Astrocyte of the hippocampus (primary cell): Measurements from ENCODE around the gene CYTH3.

Experiments
- DNase-seq: peaks from one replicate; pipeline ENCODE4 v3.0.0; 2011; ENCODE audit warnings: low read depth, low spot score

The CYTH3 gene

GRCh38 chr7:6167587-6168476 lies 104.6 kb downstream of the CYTH3 start:
- no peak for DNase-seq

DNA sequence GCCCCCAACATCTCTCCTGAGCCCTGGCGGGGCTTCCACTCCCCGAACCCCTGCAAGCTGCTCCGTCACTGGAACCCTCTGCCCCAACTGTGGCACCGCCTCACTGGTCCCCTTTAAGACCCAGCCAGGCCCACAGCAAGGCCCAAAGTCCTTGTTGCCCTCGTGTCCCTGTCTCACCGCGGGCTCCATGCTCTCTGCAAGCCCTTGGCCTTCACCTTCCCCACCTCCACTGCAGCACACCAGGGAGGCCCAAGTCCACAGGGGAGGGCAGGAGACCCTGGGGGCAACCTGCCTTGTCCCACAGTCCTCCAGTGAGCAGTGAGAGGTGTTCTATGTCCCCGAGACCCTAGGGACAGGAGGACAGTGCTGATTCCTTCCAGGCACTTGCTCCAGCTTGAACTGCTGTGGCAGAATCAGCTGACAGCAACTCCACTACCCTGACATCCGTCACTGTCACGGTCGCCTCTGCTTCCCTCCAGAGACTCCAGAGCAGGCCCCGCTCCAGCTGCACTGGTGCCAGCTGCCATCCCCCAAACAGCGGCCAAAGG lies 105.3 kb downstream of the CYTH3 start:
- DNase-seq = no peak

GRCh38 chr7:6166443-6166891 lies 106.0 kb downstream of the CYTH3 start:
- DNase-seq = no peak

- no peak for DNase-seq
Measured at GRCh38 chr7:6165521-6166320, 106.7 kb downstream of the CYTH3 start.

GRCh38 chr7:6165075-6165474 lies 107.3 kb downstream of the CYTH3 start:
- no peak for DNase-seq

DNA sequence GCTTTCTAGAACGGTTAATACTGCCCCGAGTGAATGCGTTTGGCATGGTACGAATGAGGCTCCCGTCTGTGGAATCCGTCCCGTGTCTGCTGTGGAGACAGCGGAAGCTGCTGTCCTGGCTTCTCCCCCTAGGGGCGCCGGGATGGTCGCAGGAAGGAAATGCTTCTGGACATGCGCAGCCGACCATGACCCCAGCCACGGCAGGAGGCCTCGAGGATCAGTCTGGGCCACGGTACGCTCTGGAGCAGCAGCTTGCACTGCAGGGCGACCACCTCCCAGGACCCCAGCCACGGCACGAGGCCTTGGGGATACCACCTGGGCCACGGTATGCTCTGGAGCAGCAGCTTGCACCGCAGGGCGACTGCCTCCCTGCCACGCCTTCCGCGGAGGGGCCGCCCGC lies 107.9 kb downstream of the CYTH3 start:
- DNase-seq = no peak

- no peak for DNase-seq
Measured at GRCh38 chr7:6164010-6164409, 108.4 kb downstream of the CYTH3 start.

GRCh38 chr7:6163402-6163801 lies 109.0 kb downstream of the CYTH3 start:
- no peak for DNase-seq

DNA sequence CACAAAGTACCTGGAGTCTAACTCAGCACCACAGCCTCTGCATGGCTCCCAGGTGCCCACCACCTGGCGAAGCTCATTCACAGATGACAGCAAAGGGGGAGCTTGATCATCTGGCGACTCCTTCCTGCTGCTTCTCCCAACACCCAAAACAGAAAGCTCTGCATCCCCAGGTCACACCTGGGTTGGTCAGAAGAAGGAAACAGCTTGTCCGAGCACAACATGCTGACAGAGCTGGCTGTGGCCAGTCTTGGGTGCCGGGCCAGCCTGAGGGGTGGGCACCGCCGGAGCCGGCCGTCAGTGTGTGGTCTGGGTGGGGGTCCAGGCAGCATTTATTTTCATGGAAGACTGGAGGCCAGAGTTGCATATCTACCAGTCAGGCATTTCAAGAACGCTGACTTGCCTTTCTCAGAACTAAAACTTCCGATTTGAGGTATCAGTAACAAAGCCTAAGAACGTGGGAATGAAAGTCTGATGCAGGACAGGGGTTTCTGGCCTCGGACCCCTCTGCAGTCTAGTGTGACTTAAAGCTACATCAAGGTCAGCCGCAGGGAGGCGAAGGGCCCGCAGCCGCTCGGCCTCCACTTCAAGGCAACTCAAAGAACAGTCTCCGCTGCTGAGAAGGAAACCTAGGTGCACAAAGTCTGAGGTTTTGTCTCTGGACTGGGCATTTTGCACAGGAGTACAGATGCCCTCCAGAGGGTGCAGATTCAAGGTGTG lies 109.6 kb downstream of the CYTH3 start:
- no peak for DNase-seq

GRCh38 chr7:6162331-6162620 lies 110.1 kb downstream of the CYTH3 start:
- no peak for DNase-seq

GRCh38 chr7:6161463-6162330 lies 110.7 kb downstream of the CYTH3 start:
- DNase-seq = no peak

DNA sequence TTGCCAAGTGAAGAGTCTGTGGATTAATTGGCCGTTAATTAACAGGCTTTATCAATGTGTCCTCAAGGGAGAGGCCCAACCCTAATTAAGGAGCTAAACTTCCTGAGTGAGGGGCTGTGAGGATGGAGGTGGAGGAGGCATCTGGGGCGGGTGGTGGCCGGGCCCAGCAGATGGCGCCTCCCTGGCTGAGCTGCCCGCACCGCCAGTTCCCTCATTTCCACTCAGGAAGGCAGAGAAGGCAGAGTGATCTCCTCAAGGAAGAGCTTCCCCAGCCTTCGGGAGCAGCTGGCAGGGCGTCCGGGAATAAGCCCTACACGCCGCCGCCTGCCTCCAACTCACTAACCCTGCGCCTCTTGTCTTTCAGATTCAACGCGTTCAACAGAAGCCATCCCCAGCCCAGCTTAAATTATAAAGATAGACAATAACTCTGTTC lies 112.2 kb downstream of the CYTH3 start:
- DNase-seq = peak; percentile 87

DNA sequence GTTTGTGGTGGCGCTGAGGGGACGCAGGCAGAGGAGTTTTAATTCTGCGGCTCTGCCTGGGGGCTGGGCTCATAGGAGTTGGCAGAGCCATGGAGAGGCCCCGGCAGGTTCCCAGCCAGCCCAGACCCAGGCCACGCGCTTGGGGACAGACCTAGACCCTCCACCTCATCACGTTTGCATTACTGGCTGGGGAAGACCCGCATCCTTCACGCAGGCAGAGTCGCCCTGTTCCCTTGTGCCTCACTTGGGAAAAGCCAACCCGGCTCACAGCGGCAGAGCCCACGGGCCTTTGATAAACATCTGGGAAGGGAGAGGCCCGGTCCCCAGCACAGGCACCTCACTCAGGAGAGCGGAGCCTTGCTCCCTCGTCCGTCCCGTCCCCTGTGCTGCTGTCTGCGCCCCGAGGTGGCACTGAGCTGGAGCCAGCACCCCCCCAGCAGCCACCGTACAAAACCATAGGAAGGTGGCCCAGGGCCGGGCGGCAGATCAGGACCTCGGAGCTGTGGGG lies 112.8 kb downstream of the CYTH3 start:
- peak; percentile 22 for DNase-seq

DNA sequence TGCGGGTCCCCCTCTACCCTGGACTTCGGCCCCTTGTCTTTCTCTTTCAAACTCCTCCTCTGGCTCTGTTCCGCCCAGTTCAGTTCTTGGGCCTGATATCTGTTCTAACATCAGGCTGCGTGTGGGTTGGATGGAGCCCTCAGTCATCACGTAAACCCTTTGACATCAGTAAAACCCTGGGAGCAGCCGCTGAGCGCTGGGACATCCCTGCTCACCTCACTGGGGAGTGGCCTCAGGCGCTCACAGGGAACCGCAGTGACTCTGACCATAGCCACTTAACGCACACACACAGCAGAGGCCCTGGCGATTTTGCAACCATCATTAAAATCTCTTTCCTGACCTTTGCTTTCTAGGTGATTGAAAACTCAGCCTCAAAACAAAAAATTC lies 113.3 kb downstream of the CYTH3 start:
- peak; percentile 27 for DNase-seq

GRCh38 chr7:6158424-6159096 lies 113.9 kb downstream of the CYTH3 start:
- no peak for DNase-seq

DNA sequence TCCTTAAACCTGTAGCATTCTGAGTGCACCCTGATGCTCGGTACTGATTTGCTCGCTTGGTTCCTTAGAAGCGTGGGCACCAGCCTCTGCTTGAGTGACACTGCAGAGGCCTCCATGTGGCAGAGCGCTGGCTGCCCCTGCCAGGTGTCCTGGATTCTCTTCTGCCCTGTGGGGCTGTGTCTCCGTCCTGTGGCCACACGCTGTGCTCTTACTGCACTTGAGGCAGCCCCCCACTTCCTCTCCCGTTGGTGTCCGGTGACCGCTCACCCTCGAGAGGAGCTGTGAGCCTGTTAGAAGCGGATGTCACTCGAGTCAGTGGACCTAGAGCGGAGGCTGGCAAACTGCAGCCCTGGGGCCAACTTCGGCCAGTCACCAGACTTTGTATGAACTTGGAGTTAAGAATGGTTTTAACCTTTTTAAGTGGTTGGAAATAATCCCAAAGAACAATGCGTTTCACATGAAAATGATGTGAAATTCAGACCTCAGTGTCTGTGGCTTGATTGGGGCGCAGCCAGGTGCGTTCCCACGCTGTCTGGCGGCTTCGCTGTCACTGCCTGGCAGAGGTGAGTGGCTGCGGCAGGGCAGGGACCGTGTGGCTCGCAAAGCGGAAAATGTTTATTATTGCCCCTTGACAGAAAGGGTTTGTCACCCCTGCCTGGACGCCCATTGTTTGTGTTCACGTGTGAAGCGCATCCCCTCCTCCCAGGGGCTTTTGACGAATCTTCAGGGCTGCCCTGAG lies 114.6 kb downstream of the CYTH3 start:
- DNase-seq = no peak

DNA sequence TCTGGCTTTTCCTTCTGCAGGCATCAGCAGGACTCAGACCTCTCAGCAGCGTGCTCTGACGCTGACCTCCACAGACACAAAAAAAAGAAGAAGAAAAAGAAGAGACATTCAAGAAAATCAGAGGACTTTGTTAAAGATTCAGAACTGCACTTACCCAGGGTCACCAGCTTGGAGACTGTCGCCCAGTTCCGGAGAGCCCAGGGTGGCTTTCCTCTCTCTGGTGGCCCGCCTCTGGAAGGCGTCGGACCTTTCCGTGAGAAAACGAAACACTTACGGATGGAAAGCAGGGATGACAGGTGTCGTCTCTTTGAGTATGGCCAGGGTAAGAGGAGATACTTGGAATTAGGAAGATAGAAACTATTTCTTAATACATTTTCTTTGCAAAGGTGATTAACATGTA lies 115.7 kb downstream of the CYTH3 start:
- no peak for DNase-seq

DNA sequence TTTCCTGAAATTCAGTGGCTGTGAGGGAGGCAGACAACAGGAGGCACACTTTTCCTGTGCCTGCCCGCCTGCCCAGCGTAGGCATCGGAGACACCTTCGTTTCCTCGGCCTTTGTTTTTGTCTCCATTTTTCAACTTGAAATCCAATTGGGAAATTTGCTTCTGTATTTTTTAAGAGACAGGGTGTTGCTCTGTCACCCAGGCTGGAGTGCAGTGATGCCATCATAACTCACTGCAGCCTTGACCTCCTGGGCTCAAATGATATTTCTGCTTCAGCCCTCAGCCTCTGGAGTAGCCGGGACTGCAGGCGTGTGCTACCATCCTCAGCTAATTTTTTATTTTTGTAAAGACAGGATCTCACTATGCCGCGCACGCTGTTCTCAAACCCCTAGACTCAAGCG lies 116.8 kb downstream of the CYTH3 start:
- no peak for DNase-seq
